Activated CD8-positive, alpha-beta memory T cell treated with anti-CD3 and anti-CD28 coated beads, Interleukin-2, amount 50 U/mL, for 24 hours (primary cell): ENCODE measurements around the gene C1QTNF12.

ENCODE experiments used
- DNase-seq: peaks from one replicate; pipeline ENCODE4 v3.0.0-alpha.2; 2020; ENCODE audit errors: extremely low read depth

Gene C1QTNF12

DNA sequence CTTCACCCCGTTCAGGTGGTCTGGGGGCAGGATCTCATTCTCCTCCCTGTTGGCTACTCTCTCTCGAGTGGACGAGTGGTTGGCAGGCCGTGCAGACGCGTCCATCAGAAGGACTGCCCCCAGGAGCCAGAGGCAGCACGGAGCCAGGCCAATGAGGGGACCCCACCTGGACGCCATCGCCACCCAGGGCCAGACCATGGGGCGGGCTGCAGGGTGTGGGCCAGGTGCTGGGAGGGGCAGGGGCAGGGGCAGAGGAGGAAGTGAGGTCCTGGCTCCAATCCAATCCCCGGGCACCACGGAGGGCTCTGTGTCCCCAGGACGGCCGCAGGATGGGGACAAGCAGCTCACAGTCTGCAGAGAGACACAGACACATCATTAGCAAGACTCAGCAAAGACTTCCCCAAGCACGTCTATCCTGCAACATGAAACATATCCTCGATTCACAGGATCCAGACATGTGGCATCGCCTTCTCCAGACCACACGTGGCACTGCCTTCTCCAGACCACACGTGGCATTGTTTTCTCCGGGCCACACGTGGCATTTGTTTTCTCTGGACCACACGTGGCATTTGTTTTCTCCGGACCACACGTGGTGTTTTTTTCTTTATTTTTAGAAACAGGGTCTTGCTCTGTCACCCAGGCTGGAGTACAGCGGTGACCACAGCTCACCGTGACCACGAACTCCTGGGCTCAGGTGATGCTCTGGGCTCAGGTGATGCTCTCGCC is 17.8 kb downstream of the C1QTNF12 start:
- no peak for DNase-seq

DNA sequence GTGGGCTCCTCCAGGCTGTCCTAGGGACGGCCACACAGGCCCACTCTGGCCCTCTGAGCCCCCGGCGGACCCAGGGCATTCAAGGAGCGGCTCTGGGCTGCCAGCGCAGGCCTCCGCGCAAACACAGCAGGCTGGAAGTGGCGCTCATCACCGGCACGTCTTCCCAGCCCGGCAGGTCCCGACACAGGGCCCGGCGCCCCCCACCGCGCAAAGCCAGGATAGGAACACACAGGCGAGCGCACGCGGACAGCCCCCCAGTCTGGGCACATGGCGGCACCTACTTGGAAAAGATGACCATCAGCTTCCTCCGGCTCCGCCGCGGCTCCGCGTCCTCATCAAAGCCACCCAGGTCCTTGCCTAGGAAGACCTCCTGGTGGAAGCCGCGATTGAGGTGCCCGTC is 18.3 kb downstream of the C1QTNF12 start:
- DNase-seq = no peak

DNA sequence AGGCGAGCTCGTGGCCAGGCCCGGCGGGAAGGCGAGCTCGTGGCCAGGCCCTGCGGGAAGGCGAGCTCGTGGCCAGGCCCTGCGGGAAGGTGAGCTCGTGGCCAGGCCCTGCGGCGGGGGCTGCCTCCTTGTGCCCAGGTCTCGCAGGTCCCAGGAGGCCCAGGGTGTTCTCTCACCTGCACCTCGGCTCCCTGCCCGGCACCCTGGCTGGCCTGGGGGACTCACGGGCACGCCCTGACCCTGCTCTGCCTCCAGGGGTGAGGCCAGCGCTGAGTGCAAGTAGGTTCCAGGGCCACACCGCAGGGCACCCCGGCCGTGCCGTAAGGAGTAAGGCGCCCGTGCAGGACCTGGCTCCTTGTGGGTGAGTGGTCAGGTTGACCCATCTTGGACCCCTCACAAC is 19.1 kb downstream of the C1QTNF12 start:
- no peak for DNase-seq

DNA sequence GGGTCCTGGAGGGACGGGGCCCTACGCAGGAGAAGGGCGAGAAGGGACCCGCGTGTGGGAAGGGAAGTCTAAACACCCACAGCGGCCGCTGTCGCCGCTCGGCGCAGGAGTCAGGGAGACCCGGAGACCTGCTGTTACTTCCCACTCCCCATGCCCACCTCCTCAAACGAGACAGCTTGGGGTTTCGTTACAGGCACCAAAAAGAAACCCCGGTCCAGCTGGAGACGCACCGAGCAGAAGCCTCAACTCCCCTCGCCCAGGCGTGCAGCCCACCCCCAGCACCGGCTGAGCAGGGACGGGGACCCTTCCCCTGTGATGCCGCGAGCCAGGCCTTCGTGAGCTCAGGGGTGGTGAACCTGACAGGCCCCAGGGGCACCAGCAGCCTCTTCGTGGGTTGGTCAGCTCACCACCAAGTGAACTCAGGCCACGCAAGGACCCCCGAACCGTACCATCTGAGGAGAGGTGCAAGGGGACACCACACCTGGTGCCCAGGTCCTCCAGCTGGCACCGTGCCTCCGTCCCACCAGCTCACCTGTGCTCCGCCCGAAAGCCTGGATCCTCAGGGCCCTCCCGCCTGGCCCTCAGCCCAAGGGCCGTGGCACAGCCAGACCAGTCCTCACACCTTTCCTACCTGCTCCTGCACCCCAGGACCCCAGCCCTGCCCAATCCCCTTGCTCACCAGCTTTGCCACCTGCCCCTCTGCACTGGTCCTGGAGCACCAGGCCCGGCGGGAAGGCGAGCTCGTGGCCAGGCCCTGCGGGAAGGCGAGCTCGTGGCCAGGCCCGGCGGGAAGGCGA is 19.8 kb downstream of the C1QTNF12 start:
- DNase-seq = no peak

DNA sequence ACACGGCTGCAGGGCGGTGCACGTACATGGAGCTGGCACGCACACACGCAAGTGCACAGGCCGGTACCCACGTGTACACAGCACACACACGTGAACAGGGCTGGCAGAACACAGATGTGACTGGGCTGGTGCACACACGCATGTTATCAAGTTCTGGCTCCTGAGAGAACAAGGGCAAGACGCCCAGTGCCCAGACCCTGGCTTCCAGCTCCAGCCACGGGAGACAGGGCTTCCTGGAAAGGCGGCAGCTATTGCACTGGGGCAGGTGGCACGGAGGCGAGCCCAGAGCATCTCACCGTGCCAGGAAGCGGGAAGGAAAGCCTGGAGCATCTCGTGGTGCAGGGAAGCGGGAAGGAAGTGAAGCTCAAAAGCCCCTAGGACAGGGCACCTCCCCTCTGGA is 20.6 kb downstream of the C1QTNF12 start:
- DNase-seq = no peak

DNA sequence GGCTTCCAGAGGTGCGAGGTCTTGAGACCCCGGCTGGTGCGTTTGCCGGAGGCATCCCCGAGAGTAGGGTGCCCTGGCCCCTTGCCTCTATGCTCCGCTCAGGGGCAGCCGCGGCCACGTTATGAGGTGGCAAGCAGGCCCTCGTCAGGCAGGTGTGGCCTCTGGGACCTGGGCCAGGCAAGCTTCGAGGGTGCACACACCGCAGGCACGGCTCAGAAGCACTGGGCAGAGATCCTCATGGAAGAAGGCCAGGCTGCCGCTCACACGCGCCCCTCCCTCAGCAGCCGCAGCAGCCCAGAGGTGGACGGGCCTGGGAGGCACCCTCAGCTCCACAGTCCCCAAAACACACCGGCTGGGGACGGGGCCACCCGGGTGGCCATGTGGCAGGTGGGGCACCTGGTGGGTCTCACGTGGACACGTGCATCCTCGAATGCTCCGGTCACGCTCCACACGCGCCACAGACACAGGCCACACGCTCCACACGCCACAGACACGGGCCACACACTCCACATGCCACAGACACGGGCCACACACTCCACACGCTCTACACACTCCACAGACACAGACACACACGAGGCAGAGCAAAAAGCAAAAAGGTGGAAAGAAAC is 21.2 kb downstream of the C1QTNF12 start:
- no peak for DNase-seq

DNA sequence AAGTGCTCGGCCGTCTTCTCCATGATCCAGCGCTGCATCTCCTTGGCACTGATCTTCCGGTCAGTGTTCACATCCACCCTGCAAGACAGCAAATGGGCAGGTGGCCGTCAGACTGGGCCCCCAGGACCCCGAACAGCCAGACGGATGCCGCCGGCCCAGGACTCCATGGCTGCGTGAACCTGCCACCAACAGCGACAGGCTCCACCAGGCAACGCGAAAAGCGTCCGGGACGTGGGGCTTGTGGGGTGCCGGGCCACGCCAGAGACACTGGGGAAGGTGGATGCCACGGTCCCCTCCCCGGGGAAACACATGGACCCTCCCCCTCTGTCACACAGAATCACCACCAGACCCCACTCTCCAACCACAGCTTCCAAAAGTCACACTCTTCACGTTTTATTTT is 22.6 kb downstream of the C1QTNF12 start:
- no peak for DNase-seq

DNA sequence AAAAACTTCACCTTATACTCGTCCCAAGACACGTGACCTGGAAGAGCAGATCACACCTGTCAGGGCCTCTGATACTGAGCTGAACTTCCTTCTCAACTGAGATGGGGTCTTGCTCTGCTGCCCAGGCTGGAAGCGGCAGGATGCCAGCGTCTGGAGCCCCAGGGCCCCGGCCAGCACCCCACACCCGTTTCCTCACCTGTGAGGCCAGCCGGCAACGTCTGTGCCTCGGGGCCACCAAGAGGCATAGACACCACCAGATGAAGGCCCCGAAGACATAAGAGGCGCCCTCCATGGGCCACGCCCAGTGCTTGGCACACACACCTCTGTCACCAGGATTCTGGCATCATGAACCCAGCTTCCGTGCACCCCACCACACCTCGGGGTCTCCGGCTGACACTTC is 23.2 kb downstream of the C1QTNF12 start:
- DNase-seq = no peak

DNA sequence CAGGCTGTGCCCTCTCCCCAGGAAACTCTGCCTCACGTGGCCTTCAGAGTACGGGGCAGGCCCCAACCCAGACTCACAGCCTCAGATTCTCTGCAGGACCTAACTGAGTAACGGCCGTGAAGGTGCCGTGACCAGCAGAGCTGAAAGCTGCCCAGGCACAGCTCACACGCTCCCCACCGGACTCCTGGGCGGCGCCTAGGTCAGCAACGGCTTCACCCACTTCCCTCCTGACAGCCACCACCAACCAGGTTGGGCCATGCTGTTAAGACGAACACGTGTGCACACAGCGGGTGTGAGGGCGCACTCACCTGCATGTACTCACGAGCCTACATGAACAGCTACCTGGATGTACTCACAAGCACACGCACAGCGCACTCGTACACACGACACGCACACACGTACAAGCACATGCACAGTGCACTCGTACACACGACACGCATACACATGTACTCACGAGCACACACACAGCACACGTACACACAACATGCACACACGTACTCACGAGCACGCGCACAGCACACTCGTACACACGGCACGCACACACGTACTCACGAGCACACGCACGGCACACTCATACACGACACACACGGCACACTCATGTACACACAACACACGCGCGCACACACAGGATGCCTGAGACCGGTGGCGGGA is 23.8 kb downstream of the C1QTNF12 start:
- DNase-seq = no peak

DNA sequence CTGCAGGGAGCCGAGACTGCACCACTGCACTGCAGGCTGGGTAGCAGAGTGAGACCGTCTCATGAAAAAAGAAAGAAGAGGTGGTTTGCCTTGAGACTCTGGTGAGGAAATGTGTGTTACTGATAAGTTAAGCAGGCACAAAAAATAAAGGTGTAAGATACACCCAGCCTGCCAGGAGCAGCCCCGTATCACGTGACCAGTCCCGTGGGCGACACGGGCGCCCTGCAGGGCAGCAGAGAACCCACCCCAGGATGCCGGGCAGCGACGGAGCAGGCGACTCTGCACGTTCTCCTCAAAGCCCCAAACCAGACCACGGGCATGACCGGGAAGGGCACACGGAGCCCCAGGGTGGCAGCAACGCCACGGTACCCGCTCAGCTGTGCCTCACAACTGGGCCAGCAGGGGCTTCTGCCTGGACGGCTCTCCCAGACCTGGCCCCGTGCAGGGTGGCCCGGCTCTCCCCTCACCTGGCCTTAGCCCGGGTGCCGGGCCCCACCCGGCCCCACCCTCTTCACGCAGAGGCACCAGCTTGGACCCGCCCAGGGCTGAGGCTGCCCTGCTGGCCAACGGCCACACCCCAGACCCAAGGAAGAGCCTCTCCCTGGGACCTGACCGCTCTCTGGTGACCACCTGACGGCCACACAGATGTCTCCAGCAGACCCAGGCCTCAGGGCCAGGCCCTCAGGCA is 24.5 kb downstream of the C1QTNF12 start:
- DNase-seq = no peak

DNA sequence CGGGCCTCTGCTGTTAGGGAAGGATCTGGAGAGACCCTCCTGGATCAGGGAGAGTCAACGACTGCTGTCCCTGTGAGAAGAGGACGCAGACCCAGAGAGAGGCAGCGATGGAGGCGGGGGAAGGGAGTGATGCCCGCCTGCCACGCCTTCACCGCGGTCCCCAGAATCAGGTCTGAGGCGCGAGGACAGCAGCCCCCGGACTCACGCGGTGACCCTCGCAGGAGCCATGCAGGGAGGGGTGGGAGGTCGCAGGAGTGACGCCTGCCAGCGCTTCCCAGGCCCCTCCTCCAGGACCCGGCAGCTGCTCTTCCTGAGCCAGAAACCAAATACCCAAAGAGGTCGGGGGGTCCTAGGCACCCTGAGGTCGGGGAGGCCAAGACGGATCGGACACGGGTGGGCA is 26.3 kb downstream of the C1QTNF12 start:
- no peak for DNase-seq

DNA sequence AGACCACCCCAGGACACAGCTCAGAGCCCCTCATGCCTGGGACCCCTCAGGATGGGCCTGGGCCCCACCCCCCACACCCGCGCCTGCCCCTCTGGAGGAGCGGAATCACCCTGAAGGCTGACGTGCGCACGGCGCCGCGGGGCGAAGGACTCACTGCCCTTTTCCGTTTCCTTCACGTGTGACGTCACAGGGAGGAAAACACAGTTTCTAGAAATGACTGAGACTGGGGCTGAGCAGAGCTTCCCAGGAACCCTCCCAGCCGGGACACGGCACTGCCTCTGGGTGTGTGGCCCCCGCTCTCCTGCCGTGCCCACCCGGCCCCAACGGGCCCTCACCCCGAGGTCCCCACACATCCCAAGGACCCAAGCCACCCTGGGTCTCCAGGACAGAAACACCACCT is 27.2 kb downstream of the C1QTNF12 start:
- no peak for DNase-seq

DNA sequence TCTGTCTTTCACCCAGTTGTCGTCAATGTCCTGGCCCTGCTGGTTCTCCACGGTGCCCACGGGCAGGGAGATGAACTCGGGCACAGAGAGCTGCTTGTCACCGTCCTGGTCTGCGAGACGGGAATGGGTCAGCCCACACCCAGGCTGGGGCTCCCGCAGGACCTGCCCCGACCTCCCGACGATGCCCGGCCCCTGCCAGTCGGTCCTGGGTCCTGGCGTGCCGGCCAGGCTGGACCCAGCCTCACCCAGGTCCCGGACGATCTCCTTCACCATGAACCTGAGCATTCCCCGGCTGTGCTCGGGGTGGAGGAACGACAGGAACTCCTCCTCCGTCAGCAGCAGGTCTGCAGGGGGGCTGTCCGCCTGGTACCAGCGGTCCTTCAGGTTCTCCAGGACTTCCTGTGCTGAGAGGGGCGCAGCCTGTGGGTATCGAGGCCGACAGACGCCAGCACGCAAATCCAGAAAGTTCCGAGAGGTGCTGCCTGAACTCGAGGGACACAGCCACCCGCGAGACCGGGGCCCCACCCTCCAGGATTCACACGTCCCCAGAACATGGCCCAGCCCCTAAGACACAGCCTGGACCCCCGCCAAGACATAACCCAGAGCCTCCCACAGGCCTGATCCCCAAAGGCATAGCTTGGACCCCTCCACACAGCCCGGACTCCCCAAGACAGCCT is 27.9 kb downstream of the C1QTNF12 start:
- DNase-seq = no peak

DNA sequence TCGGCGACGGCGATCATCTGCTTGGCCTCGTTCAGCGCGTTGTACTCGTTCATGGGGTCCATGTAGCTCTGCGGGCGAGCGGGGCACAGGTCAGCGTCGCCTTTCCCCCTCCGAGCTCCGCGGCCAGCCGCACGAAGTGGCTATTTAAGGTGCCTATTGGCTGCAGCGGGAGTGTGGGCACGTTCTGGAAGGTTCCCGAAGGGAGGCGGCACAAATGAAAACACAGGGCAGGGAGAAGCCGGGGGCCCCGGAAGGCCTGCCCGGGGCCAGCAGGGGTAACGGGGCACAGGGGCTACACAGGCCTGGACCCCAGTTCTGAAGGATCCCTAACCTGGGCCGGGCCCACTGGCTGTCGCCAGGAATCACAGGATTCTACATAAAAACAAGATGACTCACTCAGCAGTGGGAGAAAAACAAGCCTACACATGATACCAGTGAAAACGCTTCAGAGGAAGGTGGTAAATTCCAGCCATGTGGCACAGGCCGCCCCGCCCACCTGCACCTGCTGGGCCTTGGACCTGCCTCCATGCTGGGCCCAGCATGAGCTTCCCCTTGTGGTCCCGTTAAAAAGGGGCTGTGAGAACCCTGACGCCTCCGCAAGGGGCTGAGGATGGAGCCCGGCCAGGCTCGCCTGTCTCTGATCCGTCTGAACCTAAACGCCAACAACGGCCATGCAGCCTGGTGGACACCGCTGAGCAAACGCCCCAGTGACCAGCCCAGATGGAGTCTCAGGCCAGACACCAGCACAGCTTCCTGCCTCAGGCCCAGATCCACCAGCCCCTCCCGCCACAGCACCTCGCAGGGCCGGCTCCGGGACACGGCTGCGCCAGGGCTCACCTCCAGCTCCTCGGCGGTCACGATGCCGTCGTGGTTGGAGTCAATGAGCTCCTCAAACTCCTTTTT is 28.6 kb downstream of the C1QTNF12 start:
- DNase-seq = no peak

DNA sequence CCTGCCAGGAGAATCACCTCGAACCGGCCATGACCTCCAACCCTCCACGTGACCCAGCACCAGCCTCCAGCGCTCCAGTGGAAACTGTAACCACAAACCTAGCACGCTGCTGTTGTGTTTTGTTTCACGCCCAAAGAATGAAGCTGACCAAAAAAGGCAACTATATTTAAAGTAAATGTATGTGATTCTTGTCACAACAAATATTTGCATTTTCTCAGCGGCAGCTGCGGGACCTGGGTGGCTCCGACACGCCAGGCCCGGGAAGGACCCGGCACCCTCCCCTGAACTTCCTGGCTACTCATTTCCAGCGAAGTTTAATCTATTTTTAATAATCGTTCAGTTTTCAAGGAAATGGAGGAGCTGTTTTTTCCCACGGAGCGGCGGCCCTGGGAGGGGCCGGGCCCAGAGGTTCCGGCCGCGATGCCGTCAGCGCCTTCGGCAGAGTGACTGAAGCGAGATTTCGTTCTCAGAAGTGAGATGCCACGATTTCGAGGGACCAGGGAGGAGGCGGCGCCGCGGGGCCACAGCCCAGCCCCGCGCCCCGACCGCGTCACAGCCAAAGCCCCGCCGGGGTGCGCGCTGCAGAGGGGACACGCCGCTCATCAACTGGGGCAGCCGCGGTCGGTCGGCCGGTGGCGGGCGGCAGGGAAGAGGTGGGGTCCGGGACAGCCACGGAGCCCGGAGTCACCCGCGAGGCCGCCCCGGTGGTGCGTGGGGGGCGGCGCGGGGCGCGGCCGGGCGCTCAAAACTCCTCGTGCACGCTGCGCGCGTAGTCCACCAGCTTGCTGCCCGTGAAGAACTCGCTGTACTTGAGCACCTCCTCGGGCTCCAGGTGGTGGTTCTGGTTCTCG is 29.5 kb downstream of the C1QTNF12 start:
- no peak for DNase-seq

DNA sequence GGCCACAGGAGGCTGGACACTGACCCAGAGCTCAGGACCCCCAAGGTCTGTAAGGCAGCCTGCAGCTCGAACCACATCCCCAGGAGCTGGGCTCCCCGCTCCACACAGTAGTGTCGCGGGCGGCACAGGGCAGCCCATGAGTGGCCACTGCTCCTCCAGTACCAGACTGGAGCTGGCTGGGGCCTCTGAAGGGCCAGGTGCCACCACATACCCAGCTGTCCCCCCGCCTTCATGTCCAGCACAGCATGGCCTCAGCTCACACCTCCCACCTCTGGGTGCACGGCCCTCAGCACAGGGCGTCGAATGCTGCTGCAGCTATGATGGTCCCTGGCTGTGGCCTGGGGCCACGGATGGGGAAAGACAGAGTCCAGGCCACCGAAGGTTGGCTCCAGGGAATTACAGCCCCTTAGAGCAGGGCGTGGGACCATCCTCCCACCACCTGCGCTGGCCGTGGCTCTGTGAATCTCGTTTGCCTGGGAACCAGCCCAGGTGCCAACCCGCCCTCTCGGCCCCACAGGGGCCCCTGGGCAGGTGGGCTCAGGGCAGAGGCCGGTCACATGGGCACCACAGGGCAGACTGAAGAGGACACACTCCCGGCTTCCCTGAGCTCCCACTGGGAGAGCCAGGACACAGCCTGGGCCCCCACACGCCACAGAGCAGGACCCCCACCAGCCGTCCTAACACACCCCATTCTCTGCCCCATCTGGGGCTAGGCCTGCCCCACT is 30.5 kb downstream of the C1QTNF12 start:
- no peak for DNase-seq

DNA sequence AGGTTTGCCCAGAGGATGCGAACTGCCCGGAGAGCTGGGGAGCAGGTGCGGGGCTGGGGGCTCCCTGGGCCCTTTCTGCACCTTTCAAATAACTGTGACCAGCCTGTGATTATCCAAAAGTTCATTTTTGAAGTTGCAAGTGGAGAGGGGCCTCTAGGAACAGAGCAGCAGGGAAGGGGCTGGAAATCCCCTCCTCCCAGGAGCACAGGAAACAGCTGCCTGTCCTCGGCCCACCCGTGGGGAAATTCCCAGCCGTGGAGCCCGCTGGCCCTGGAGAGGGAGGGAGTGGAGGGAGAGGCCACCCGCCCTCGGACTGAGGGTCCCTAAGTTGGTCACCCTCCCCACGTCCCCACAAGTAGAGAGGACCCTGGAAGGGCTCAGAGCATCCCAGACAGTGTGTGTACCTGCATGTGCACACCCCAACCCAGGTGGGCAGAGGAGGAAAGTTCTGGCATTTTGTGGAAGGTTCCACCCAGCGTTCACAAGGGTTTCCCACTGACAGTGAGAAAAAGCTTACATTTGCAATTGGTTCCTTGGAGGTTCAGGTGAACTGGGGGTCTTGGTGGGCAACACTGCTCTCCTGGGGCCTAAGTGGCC is 31.3 kb downstream of the C1QTNF12 start:
- DNase-seq = no peak
